ENCODE measurements around the gene LENEP.

LENEP gene

GRCh38 chr1:154993572-154994268, at the start of gene LENEP:
Gene LENEP, plus strand, starts transcription at chr1:154993586. Its CDS starts 22 bp downstream, at chr1:154993608.
- peaks cover 23% of the 10 kb centered on the region for H3K4me1 Mint-ChIP-seq
- no peak within 1 kb of the TSS for H3K4me3 Mint-ChIP-seq
- H3K27me3 Mint-ChIP-seq: no peaks in the 10 kb centered on the region
- H3K36me3 Mint-ChIP-seq (ENCODE audit: low read depth): peaks cover 11% of the 10 kb centered on the region
- no peaks in the 10 kb centered on the region for H3K9me3 Mint-ChIP-seq
- no peak for ATAC-seq
- H3K27ac Mint-ChIP-seq: no peak within 1 kb of the TSS
- DNase-seq: no peak

GRCh38 chr1:154943649-154944400, 49.6 kb upstream of the LENEP start:
- Mint-ChIP-seq H3K27ac (peak overlapping the region; percentile 21), H3K4me3 (no peak overlapping the region), H3K4me1 (peaks cover 53% of the 10 kb centered on the region), H3K9me3 (no peaks in the 10 kb centered on the region), H3K27me3 (no peaks in the 10 kb centered on the region), H3K36me3 (ENCODE audit: low read depth) (no peaks in the 10 kb centered on the region)
- DNase-seq (peak; percentile 64), ATAC-seq (no peak)

- Mint-ChIP-seq H3K4me1 (peaks cover 50% of the 10 kb centered on the region), H3K9me3 (no peaks in the 10 kb centered on the region), H3K27me3 (no peaks in the 10 kb centered on the region), H3K4me3 (no peak overlapping the region), H3K36me3 (ENCODE audit: low read depth) (no peaks in the 10 kb centered on the region), H3K27ac (no peak overlapping the region)
- DNase-seq (no peak), ATAC-seq (no peak)
Observed at GRCh38 chr1:154944401-154945159, 48.8 kb upstream of the LENEP start.

- no peak overlapping the region for H3K4me3 Mint-ChIP-seq
- H3K4me1 Mint-ChIP-seq: peaks cover 45% of the 10 kb centered on the region
- no peaks in the 10 kb centered on the region for H3K9me3 Mint-ChIP-seq
- no peaks in the 10 kb centered on the region for H3K27me3 Mint-ChIP-seq
- ATAC-seq: no peak
- no peak overlapping the region for H3K27ac Mint-ChIP-seq
- DNase-seq: no peak
- H3K36me3 Mint-ChIP-seq (ENCODE audit: low read depth): no peaks in the 10 kb centered on the region
Observed at GRCh38 chr1:154945160-154945961, 48.0 kb upstream of the LENEP start.

GRCh38 chr1:154945962-154946850, 47.2 kb upstream of the LENEP start:
- no peak overlapping the region for H3K27ac Mint-ChIP-seq
- peaks cover 3% of the 10 kb centered on the region for H3K36me3 Mint-ChIP-seq (ENCODE audit: low read depth)
- H3K4me3 Mint-ChIP-seq: no peak overlapping the region
- DNase-seq (no peak), ATAC-seq (no peak)
- peaks cover 45% of the 10 kb centered on the region for H3K4me1 Mint-ChIP-seq
- H3K27me3 Mint-ChIP-seq: no peaks in the 10 kb centered on the region
- no peaks in the 10 kb centered on the region for H3K9me3 Mint-ChIP-seq

GRCh38 chr1:154948079-154948478, 45.3 kb upstream of the LENEP start:
- H3K27ac Mint-ChIP-seq: no peak overlapping the region
- peaks cover 45% of the 10 kb centered on the region for H3K4me1 Mint-ChIP-seq
- ATAC-seq: no peak
- DNase-seq: no peak
- H3K36me3 Mint-ChIP-seq (ENCODE audit: low read depth): peaks cover 3% of the 10 kb centered on the region
- no peak overlapping the region for H3K4me3 Mint-ChIP-seq
- H3K9me3 Mint-ChIP-seq: no peaks in the 10 kb centered on the region
- H3K27me3 Mint-ChIP-seq: no peaks in the 10 kb centered on the region

- H3K4me3 Mint-ChIP-seq: peak overlapping the region; percentile 73
- no peaks in the 10 kb centered on the region for H3K27me3 Mint-ChIP-seq
- peaks cover 72% of the 10 kb centered on the region for H3K4me1 Mint-ChIP-seq
- peak overlapping the region; percentile 93 for H3K27ac Mint-ChIP-seq
- DNase-seq (peak; percentile 68), ATAC-seq (peak; percentile 44)
- H3K36me3 Mint-ChIP-seq (ENCODE audit: low read depth): peaks cover 3% of the 10 kb centered on the region
- no peaks in the 10 kb centered on the region for H3K9me3 Mint-ChIP-seq
Observed at GRCh38 chr1:154951901-154952657, 41.3 kb upstream of the LENEP start.

- Mint-ChIP-seq H3K4me1 (peaks cover 72% of the 10 kb centered on the region), H3K9me3 (no peaks in the 10 kb centered on the region), H3K27me3 (no peaks in the 10 kb centered on the region), H3K36me3 (ENCODE audit: low read depth) (peaks cover 3% of the 10 kb centered on the region), H3K4me3 (peak overlapping the region; percentile 73), H3K27ac (peak overlapping the region; percentile 93)
- ATAC-seq (no peak), DNase-seq (no peak)
Observed at GRCh38 chr1:154952664-154953063, 40.7 kb upstream of the LENEP start.

- Mint-ChIP-seq H3K36me3 (ENCODE audit: low read depth) (peaks cover 3% of the 10 kb centered on the region), H3K27ac (peak overlapping the region; percentile 94), H3K9me3 (no peaks in the 10 kb centered on the region), H3K4me3 (peak overlapping the region; percentile 90), H3K4me1 (peaks cover 74% of the 10 kb centered on the region), H3K27me3 (no peaks in the 10 kb centered on the region)
- DNase-seq: no peak
- ATAC-seq: no peak
Observed at GRCh38 chr1:154953611-154954038, 39.8 kb upstream of the LENEP start.

GRCh38 chr1:154954541-154954940, 38.8 kb upstream of the LENEP start:
- peaks cover 3% of the 10 kb centered on the region for H3K36me3 Mint-ChIP-seq (ENCODE audit: low read depth)
- H3K9me3 Mint-ChIP-seq: no peaks in the 10 kb centered on the region
- peaks cover 71% of the 10 kb centered on the region for H3K4me1 Mint-ChIP-seq
- H3K27ac Mint-ChIP-seq: peak overlapping the region; percentile 94
- no peaks in the 10 kb centered on the region for H3K27me3 Mint-ChIP-seq
- peak overlapping the region; percentile 90 for H3K4me3 Mint-ChIP-seq
- ATAC-seq (no peak), DNase-seq (no peak)

GRCh38 chr1:154955039-154955717, 38.2 kb upstream of the LENEP start:
- Mint-ChIP-seq H3K4me1 (peaks cover 74% of the 10 kb centered on the region), H3K36me3 (ENCODE audit: low read depth) (peaks cover 5% of the 10 kb centered on the region), H3K27me3 (no peaks in the 10 kb centered on the region), H3K27ac (peak overlapping the region; percentile 94), H3K4me3 (peak overlapping the region; percentile 90), H3K9me3 (no peaks in the 10 kb centered on the region)
- DNase-seq: peak; percentile 75
- ATAC-seq: peak; percentile 89

- peak; percentile 47 for ATAC-seq
- H3K27ac Mint-ChIP-seq: peak within 1 kb of the TSS; percentile 94
- no peaks in the 10 kb centered on the region for H3K27me3 Mint-ChIP-seq
- peak; percentile 72 for DNase-seq
- no peaks in the 10 kb centered on the region for H3K9me3 Mint-ChIP-seq
- H3K4me3 Mint-ChIP-seq: peak within 1 kb of the TSS; percentile 90
- peaks cover 5% of the 10 kb centered on the region for H3K36me3 Mint-ChIP-seq (ENCODE audit: low read depth)
- H3K4me1 Mint-ChIP-seq: peaks cover 75% of the 10 kb centered on the region
Observed at GRCh38 chr1:154955718-154956543, 37.5 kb upstream of the LENEP start, which contains the start of gene PBXIP1. Gene PBXIP1, minus strand, starts transcription at chr1:154956099. Its CDS starts 2,378 bp downstream, at chr1:154953721.
